K562 (cell line): Measurements from ENCODE around the gene ZNF300. TPM values are rescaled to one million over a fixed set of nuclear protein-coding genes. Genes with fewer than 3 reads are reported as not detected.

ENCODE experiments used
- ARNT ChIP-seq, 2 experiments: fragments of 450-650 bp; IDR thresholded peaks; 2 replicates each; pipeline ENCODE4 v1.6.1; 2016; ENCODE audit warnings: mild to moderate bottlenecking in 1 of 2
- BMI1 ChIP-seq: fragments of 150-350 bp; IDR thresholded peaks from 2 replicates; pipeline ENCODE4 v1.6.1; 2014; ENCODE audit warnings: low read length
- ERF ChIP-seq: fragments of 450-650 bp; formaldehyde crosslinking; IDR thresholded peaks from 2 replicates; pipeline ENCODE4 v1.4.0; 2020; ENCODE audit warnings: mild to moderate bottlenecking, mixed read lengths
- FOSL1 ChIP-seq: fragments of 200-800 bp; sonication (Bioruptor generic); conservative IDR thresholded peaks from 2 replicates; pipeline ENCODE4 v1.6.1; 2016; ENCODE audit warnings: missing genetic modification characterization, missing compliant biosample characterization
- GABPA ChIP-seq: fragments of 200-800 bp; sonication (Bioruptor generic); conservative IDR thresholded peaks from 2 replicates; pipeline ENCODE4 v1.6.1; 2016; ENCODE audit warnings: low read depth, missing genetic modification characterization, missing compliant biosample characterization
- GTF2B ChIP-seq: IDR thresholded peaks from 2 replicates; pipeline ENCODE4 v1.6.1; 2011; ENCODE audit not compliant: insufficient read length; ENCODE audit errors: extremely low read depth
- HEY1 ChIP-seq: fragments of 250-450 bp; sonication (Bioruptor Pico); IDR thresholded peaks from 2 replicates; pipeline ENCODE4 v1.5.0; 2020; ENCODE audit warnings: mild to moderate bottlenecking, moderate library complexity, borderline replicate concordance
- HNRNPK ChIP-seq: fragments of 200-400 bp; formaldehyde crosslinking; IDR thresholded peaks from one replicate; pipeline ENCODE4 v1.6.1; 2018; ENCODE audit warnings: mild to moderate bottlenecking, low read depth, low read length; ENCODE audit not compliant: poor library complexity, severe bottlenecking
- NR4A1 ChIP-seq, 2 experiments: fragments of 250-450 bp in 1 of 2; fragments of 450-650 bp in 1 of 2; sonication (Bioruptor Pico) in 1 of 2; IDR thresholded peaks; 2 replicates each; pipeline versions ENCODE4 v1.4.0 to v1.6.1; 2016 to 2020; ENCODE audit warnings: mild to moderate bottlenecking in 2 of 2, missing compliant biosample characterization in 1 of 2, missing genetic modification characterization in 1 of 2, moderate library complexity in 1 of 2
- NRF1 ChIP-seq, 2 experiments: fragments of 450-650 bp; IDR thresholded peaks in 1 of 2; conservative IDR thresholded peaks in 1 of 2; 2 replicates each; pipeline ENCODE4 v1.6.1; 2014; ENCODE audit warnings: mild to moderate bottlenecking in 2 of 2
- PYGO2 ChIP-seq: fragments of 450-650 bp; IDR thresholded peaks from 2 replicates; pipeline ENCODE4 v1.6.1; 2016; ENCODE audit warnings: mild to moderate bottlenecking, missing genetic modification characterization, moderate library complexity, missing compliant biosample characterization
- RBFOX2 ChIP-seq: fragments of 200-400 bp; formaldehyde crosslinking; IDR thresholded peaks from 2 replicates; pipeline ENCODE4 v1.6.1; 2017; ENCODE audit warnings: low read depth, mild to moderate bottlenecking, low read length, moderate library complexity
- RFX1 ChIP-seq: fragments of 450-650 bp; IDR thresholded peaks from 2 replicates; pipeline ENCODE4 v1.6.1; 2016; ENCODE audit warnings: mild to moderate bottlenecking, moderate library complexity
- SIX5 ChIP-seq, 2 experiments: IDR thresholded peaks; 2 replicates each; pipeline ENCODE4 v1.6.1; 2011; ENCODE audit warnings: low read length in 2 of 2, borderline replicate concordance in 1 of 2, low read depth in 1 of 2, mild to moderate bottlenecking in 1 of 2, moderate library complexity in 1 of 2; ENCODE audit not compliant: insufficient read depth in 1 of 2
- SMAD4 ChIP-seq: fragments of 250-450 bp; sonication (Bioruptor Pico); conservative IDR thresholded peaks from 2 replicates; pipeline ENCODE4 v1.8.0; 2021; ENCODE audit warnings: inconsistent platforms, mild to moderate bottlenecking, moderate library complexity
- SRSF9 ChIP-seq: fragments of 200-400 bp; formaldehyde crosslinking; IDR thresholded peaks from 2 replicates; pipeline ENCODE4 v1.6.1; 2017; ENCODE audit warnings: low read depth, low read length, borderline replicate concordance
- TEAD2 ChIP-seq: fragments of 450-650 bp; IDR thresholded peaks from 2 replicates; pipeline ENCODE4 v1.6.1; 2016; ENCODE audit warnings: missing genetic modification characterization, control low read depth, missing compliant biosample characterization
- ZFP30 ChIP-seq: fragments of 250-450 bp; sonication (Bioruptor Pico); IDR thresholded peaks from 2 replicates; pipeline ENCODE4 v1.8.0; 2022; ENCODE audit warnings: moderate library complexity, mild to moderate bottlenecking, inconsistent platforms, borderline replicate concordance
- ZHX1 ChIP-seq: fragments of 150-350 bp; conservative IDR thresholded peaks from 2 replicates; pipeline ENCODE4 v1.6.1; 2014; ENCODE audit warnings: low read length
- ZNF184 ChIP-seq: sonication (generic); formaldehyde crosslinking; IDR thresholded peaks from 2 replicates; pipeline ENCODE4 v1.5.0; 2020; ENCODE audit warnings: missing genetic modification reagents
- ZNF436 ChIP-seq: fragments of 250-450, 450-650 bp; sonication (Bioruptor Pico); formaldehyde crosslinking; IDR thresholded peaks from 2 replicates; pipeline ENCODE4 v1.7.0; 2020; ENCODE audit warnings: mild to moderate bottlenecking
- ZNF644 ChIP-seq: fragments of 200-800 bp; sonication (Bioruptor generic); IDR thresholded peaks from 2 replicates; pipeline ENCODE4 v1.6.1; 2016; ENCODE audit warnings: low read depth, missing genetic modification characterization, missing compliant biosample characterization
- polyA plus RNA-seq, 8 experiments: library from polyadenylated mRNA; depleted of rRNA in 4 of 8; stranded (reverse) in 5 of 8; unstranded in 3 of 8; fragments of >200 nt; fragmentation: Nextera tagmentation in 2 of 8; fragmentation: Illumina TruSeq in 1 of 8; extraction: Ambion mirVana in 2 of 8; extraction: Trizol in 1 of 8; gene quantifications; 2 replicates each; pipeline versions ENCODE4 v1.2.1 to v1.2.3, GENCODE V29; 2011 to 2014; ENCODE audit warnings: inconsistent platforms in 1 of 8, missing spikeins in 1 of 8
- total RNA-seq, 7 experiments: library from RNA; depleted of rRNA in 6 of 7; stranded (reverse); fragments of >200 nt in 6 of 7; fragmentation: Illumina TruSeq in 2 of 7; extraction: Trizol in 2 of 7; gene quantifications; 2 replicates each; pipeline versions ENCODE4 v1.2.1 to v1.2.3, GENCODE V29; 2011 to 2021; ENCODE audit warnings: low replicate concordance in 1 of 7
- TF ChIP-seq, protein P1 (sequence below): fragments of 450-650 bp; formaldehyde crosslinking; IDR thresholded peaks from 2 replicates; pipeline ENCODE4 v1.4.0; 2020; ENCODE audit warnings: mild to moderate bottlenecking, moderate library complexity

Gene ZNF300
- total and polyA plus RNA-seq, 9 of the 15 experiments (the other 6 are each of a cell fraction or from before 2014, with no cell fraction given) = 4.4 to 13.2 (median 11.1) TPM

- TF ChIP-seq HNRNPK (no peak), ZNF436 (CRISPR knock-in tag) (no peak), SMAD4 (no peak), PYGO2 (tag) (no peak), RFX1 (no peak), RBFOX2 (peak; percentile 84), BMI1 (no peak), HEY1 (no peak), ZFP30 (CRISPR knock-in tag) (no peak), ZHX1 (no peak), FOSL1 (tag) (no peak), ERF (CRISPR knock-in tag) (no peak), GTF2B (no peak), ZNF644 (tag) (no peak), NR4A1 (CRISPR knock-in tag; IDR thresholded peaks at IDR 0.05) (no peak), NR4A1 (tag; IDR thresholded peaks at IDR 0.05) (no peak), SRSF9 (no peak), ARNT (IDR thresholded peaks at IDR 0.05) (0 out of 4 replicates have a peak, but pooled peaks of 1 of the 2 experiments have one; percentile 38), SIX5 (IDR thresholded peaks at IDR 0.05; ENCODE audit: borderline replicate concordance in 1 of 2, insufficient read depth in 1 of 2, low read depth in 1 of 2, low read length in 2 of 2) (peak in 1 of 2 experiments; percentile 26; a peak in 2 of 4 replicates), NRF1 (conservative IDR thresholded peaks at IDR 0.05 in 1 of 2, IDR thresholded peaks at IDR 0.05 in 1 of 2) (no peak), ZNF184 (CRISPR knock-in tag) (no peak), GABPA (tag) (no peak), TEAD2 (tag) (peak; percentile 44; the same call in 1 of the 2 replicates)
- TF ChIP-seq, protein P1, sequence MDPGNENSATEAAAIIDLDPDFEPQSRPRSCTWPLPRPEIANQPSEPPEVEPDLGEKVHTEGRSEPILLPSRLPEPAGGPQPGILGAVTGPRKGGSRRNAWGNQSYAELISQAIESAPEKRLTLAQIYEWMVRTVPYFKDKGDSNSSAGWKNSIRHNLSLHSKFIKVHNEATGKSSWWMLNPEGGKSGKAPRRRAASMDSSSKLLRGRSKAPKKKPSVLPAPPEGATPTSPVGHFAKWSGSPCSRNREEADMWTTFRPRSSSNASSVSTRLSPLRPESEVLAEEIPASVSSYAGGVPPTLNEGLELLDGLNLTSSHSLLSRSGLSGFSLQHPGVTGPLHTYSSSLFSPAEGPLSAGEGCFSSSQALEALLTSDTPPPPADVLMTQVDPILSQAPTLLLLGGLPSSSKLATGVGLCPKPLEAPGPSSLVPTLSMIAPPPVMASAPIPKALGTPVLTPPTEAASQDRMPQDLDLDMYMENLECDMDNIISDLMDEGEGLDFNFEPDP (CRISPR knock-in tag) = no peak
Measured at GRCh38 chr5:150946351-150946905, 41.6 kb upstream of the ZNF300 start (continued).
